Psoas muscle (tissue), 8 donors: ENCODE results near the gene KIF16B. TPM values are rescaled to one million over a fixed set of nuclear protein-coding genes. Genes with fewer than 3 reads are reported as not detected.

Experiments used
- ATAC-seq, 4 donors: fragments of 200-7000 bp; cut with Tn5 transposase; one replicate each; pipeline ENCODE4 v1.9.1; 2020; ENCODE audit warnings: moderate library complexity in 3 of 4, mild to moderate bottlenecking in 2 of 4
- DNase-seq, 2 donors: peaks; one replicate each; pipeline ENCODE4 v3.0.0-alpha.2; 2020
- H3K27ac ChIP-seq: fragments of 200-600 bp; one replicate; pipeline ENCODE4 v1.8.0; 2022
- H3K27me3 ChIP-seq, 3 donors: fragments of 200-600 bp in 1 of 3; one replicate each; pipeline versions ENCODE4 v1.6.1 to v1.8.0; 2013 to 2022; ENCODE audit warnings: low read length in 2 of 3, mild to moderate bottlenecking in 2 of 3, moderate library complexity in 1 of 3; ENCODE audit not compliant: insufficient read depth in 3 of 3
- H3K36me3 ChIP-seq, 2 donors: fragments of 200-600 bp in 1 of 2; one replicate each; pipeline versions ENCODE4 v1.6.1 to v1.8.0; 2013 to 2022; ENCODE audit warnings: low read depth in 1 of 2, mild to moderate bottlenecking in 1 of 2, moderate library complexity in 1 of 2; ENCODE audit not compliant: insufficient read depth in 1 of 2
- H3K4me1 ChIP-seq: fragments of 200-600 bp; one replicate; pipeline ENCODE4 v1.8.0; 2022
- H3K4me3 ChIP-seq: fragments of 200-600 bp; one replicate; pipeline ENCODE4 v1.8.0; 2022; ENCODE audit warnings: mild to moderate bottlenecking
- H3K9me3 ChIP-seq: fragments of 200-600 bp; one replicate; pipeline ENCODE4 v1.8.0; 2022
- CTCF ChIP-seq: fragments of 200-600 bp; IDR thresholded peaks from one replicate; pipeline ENCODE4 v1.8.0; 2022; ENCODE audit warnings: antibody characterized with exemption
- WGBS, 3 donors: extraction: QIAGEN DNeasy Blood & Tissue Kit; methylation state at CpG; one replicate each; pipeline versions ENCODE4 v1.1.6 to v1.1.7; 2013; 5-methylcytosine and 5-hydroxymethylcytosine counted together
- intact Hi-C, 2 donors: fragments of 100-400 bp; cut with DNase I; formaldehyde crosslinking; loops; one replicate each; pipeline versions ENCODE4 v1.11.0 to v1.14.2; 2022
- polyA plus RNA-seq, 3 donors: library from polyadenylated mRNA; stranded (reverse); fragments of 200-250 nt; gene quantifications; one replicate each; pipeline ENCODE4 v1.2.3, GENCODE V29; 2013
- total RNA-seq, 4 donors: library from RNA; stranded (reverse); fragmentation: NEBNext Ultra II Directional in 2 of 4; extraction: Animal tissue kit (Norgen Biotek cat#: 25700) in 2 of 4; gene quantifications; one replicate each; pipeline versions ENCODE4 v1.2.1 to v1.2.4, GENCODE V29; 2021 to 2023
- donor health status: healthy with polysubstance abuse.
- donor health status: DM: no; HTN: no; CAD: no; lungs with moderate emphysema.
- donor health status: Bipolar disorder and iron deficiency.
- donor health status: healthy.
- donor health status: DM: yes; HTN: yes; CAD: no.
- donor health status: DM: no; HTN: no; CAD: no.
- donor health status: DM: no; HTN: no; CAD: no.
- donor health status: DM: yes; HTN: yes; CAD: no.

KIF16B gene
- total and polyA plus RNA-seq, 7 donors: 18.1 to 30.6 (median 24.1) TPM

- no peak for ATAC-seq
- Histone ChIP-seq H3K27me3 (no peaks in the 10 kb centered on the region), H3K27ac (no peak overlapping the region), H3K36me3 (no peaks in the 10 kb centered on the region), H3K4me1 (peaks cover 3% of the 10 kb centered on the region), H3K4me3 (no peak overlapping the region), H3K9me3 (no peaks in the 10 kb centered on the region)
- intact Hi-C loops: no loop called here
- TF ChIP-seq CTCF: no peak
- WGBS, 3 donors: 89 to 92% (median 89%) methylated on average over 12 of the region's 12 CpGs
- DNase-seq: no peak
Measured at GRCh38 chr20:16548068-16548672, 25.1 kb downstream of the KIF16B start.

DNA sequence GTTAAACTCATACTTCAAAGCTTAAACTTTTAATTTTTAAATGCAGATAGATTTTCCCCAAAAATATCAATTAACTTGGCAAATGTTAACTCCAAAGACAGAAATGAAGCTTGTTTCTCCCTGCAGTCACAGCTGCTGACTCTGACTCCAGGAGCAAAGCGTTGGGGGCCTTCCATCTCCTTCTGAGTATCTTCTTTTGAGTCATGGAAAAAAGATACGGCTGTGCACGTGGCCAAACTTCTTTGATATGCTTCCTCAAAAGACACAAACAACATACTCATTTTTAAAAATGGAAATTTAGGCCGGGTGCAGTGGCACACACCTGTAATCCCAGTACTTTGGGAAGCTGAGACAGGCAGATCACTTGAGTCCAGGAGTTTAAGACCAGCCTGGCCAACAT is 28.3 kb downstream of the KIF16B start:
- DNase-seq (no peak), ATAC-seq (no peak)
- 37 to 72% (median 64%) methylated on average over 4 of the region's 4 CpGs for WGBS, 3 donors
- H3K4me3 ChIP-seq: no peak overlapping the region
- intact Hi-C loops: no loop called here
- no peak overlapping the region for H3K27ac ChIP-seq
- H3K36me3 ChIP-seq: no peaks in the 10 kb centered on the region
- TF ChIP-seq CTCF: no peak
- H3K27me3 ChIP-seq: no peaks in the 10 kb centered on the region
- H3K9me3 ChIP-seq: no peaks in the 10 kb centered on the region
- peaks cover 17% of the 10 kb centered on the region for H3K4me1 ChIP-seq

GRCh38 chr20:16542477-16542876 is 30.8 kb downstream of the KIF16B start:
- intact Hi-C loops: no loop called here
- H3K4me3 ChIP-seq: no peak overlapping the region
- TF ChIP-seq CTCF: no peak
- H3K27ac ChIP-seq: no peak overlapping the region
- H3K27me3 ChIP-seq: no peaks in the 10 kb centered on the region
- whole genome bisulfite sequencing, 3 donors: 85 to 93% (median 87%) methylated on average over 4 of the region's 4 CpGs
- peaks cover 15% of the 10 kb centered on the region for H3K4me1 ChIP-seq
- DNase-seq: no peak
- no peak for ATAC-seq
- no peaks in the 10 kb centered on the region for H3K9me3 ChIP-seq
- H3K36me3 ChIP-seq: no peaks in the 10 kb centered on the region

DNA sequence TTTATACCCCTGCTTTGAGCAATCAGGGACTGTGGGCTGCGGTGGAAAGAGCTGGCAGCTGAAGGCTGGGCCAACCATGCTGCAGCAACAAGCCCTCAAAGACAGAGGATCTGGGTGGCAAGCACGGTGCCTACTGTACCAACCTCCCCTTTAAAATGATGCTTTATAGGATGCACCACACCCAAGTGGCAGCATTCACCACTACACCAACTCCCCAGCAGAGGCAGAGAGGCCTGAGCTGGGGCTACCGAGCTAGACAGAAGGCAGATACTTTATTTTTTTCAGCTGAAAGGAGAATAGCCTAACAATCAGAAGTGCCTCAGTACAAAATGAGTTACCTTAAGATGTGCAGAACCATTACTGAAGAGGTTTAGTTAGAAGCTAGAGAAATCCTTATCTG is 31.4 kb downstream of the KIF16B start:
- ATAC-seq: peak in 3 of 4 donors; percentile 8 to 31 (median 17)
- Histone ChIP-seq H3K4me1 (peaks cover 14% of the 10 kb centered on the region), H3K27ac (peak overlapping the region; percentile 68), H3K9me3 (no peaks in the 10 kb centered on the region), H3K4me3 (no peak overlapping the region), H3K27me3 (no peaks in the 10 kb centered on the region), H3K36me3 (no peaks in the 10 kb centered on the region)
- DNase-seq: no peak
- intact Hi-C loops: no loop called here
- no peak for TF ChIP-seq CTCF
- WGBS, 3 donors: 38 to 66% (median 48%) methylated on average over 3 of the region's 3 CpGs

- H3K9me3 ChIP-seq: no peaks in the 10 kb centered on the region
- no peaks in the 10 kb centered on the region for H3K36me3 ChIP-seq
- peak overlapping the region; percentile 68 for H3K27ac ChIP-seq
- peaks cover 14% of the 10 kb centered on the region for H3K4me1 ChIP-seq
- H3K27me3 ChIP-seq: no peaks in the 10 kb centered on the region
- intact Hi-C loops: no loop called here
- no peak overlapping the region for H3K4me3 ChIP-seq
- no peak for TF ChIP-seq CTCF
- 31 to 43% (median 41%) methylated on average over 6 of the region's 6 CpGs for WGBS, 3 donors
- peak; percentile 93 to 99 (median 98) for ATAC-seq
- peak; percentile 55 to 85 for DNase-seq
Measured at GRCh38 chr20:16541226-16541625, 32.0 kb downstream of the KIF16B start.
